Keratinocyte (primary cell): ENCODE results near the gene SPTBN5. TPM values are rescaled to one million over a fixed set of nuclear protein-coding genes. Genes with fewer than 3 reads are reported as not detected.
"Not testable (repeated sequence)": the region's sequence is repeated elsewhere in the genome, so short reads cannot be mapped to it uniquely, and the experiment has no call there.

ENCODE experiments used
- DNase-seq: peaks from one replicate; pipeline ENCODE4 v3.0.0-alpha.2; 2011; ENCODE audit warnings: low read depth, missing footprints, low spot score
- FAIRE-seq: peaks from 2 replicates; lab custom pipeline; 2011; peaks lifted over from hg19 to GRCh38; lab: Jason Lieb, UNC
- H2AFZ ChIP-seq: 2 replicates; pipeline ENCODE4 v1.6.0; 2012; ENCODE audit warnings: low read length, control low read depth, inconsistent platforms; ENCODE audit not compliant: control insufficient read depth
- H3K27ac ChIP-seq: 2 replicates; pipeline ENCODE4 v1.5.1; 2011; ENCODE audit warnings: low read length; ENCODE audit not compliant: control insufficient read depth, insufficient read depth
- H3K27me3 ChIP-seq: 3 replicates; pipeline ENCODE4 v1.6.0; 2011; ENCODE audit warnings: low read length; ENCODE audit not compliant: control insufficient read depth, insufficient read depth; ENCODE audit errors: extremely low read depth
- H3K36me3 ChIP-seq, 2 experiments: 2 replicates in 1 of 2; 3 replicates in 1 of 2; pipeline ENCODE4 v1.5.1; 2011; ENCODE audit warnings: low read length in 2 of 2, mild to moderate bottlenecking in 1 of 2; ENCODE audit not compliant: control insufficient read depth in 2 of 2, insufficient read depth in 2 of 2; ENCODE audit errors: extremely low read depth in 1 of 2
- H3K4me1 ChIP-seq: 3 replicates; pipeline ENCODE4 v1.5.1; 2011; ENCODE audit warnings: low read length; ENCODE audit not compliant: control insufficient read depth, insufficient read depth; ENCODE audit errors: extremely low read depth
- H3K4me2 ChIP-seq: 3 replicates; pipeline ENCODE4 v1.6.0; 2011; ENCODE audit warnings: low read depth, low read length; ENCODE audit not compliant: control insufficient read depth, insufficient read depth; ENCODE audit errors: extremely low read depth
- H3K4me3 ChIP-seq, 3 experiments: fragments of 200-600 bp in 1 of 3; sonication (generic) in 1 of 3; 2 replicates in 2 of 3; 3 replicates in 1 of 3; pipeline ENCODE4 v1.5.1; 2011 to 2016; ENCODE audit warnings: low read length in 3 of 3, mild to moderate bottlenecking in 3 of 3, control low read depth in 2 of 3, inconsistent platforms in 1 of 3, low read depth in 1 of 3, mixed read lengths in 1 of 3, mixed run types in 1 of 3, moderate library complexity in 1 of 3; ENCODE audit not compliant: control insufficient read depth in 2 of 3, insufficient read depth in 2 of 3; ENCODE audit errors: extremely low read depth in 1 of 3
- H3K79me2 ChIP-seq: 2 replicates; pipeline ENCODE4 v1.6.0; 2012; ENCODE audit warnings: low read length; ENCODE audit not compliant: control insufficient read depth, insufficient read depth
- H3K9ac ChIP-seq: 3 replicates; pipeline ENCODE4 v1.6.0; 2011; ENCODE audit warnings: low read length; ENCODE audit not compliant: control insufficient read depth, insufficient read depth; ENCODE audit errors: extremely low read depth
- H3K9me1 ChIP-seq: 3 replicates; pipeline ENCODE4 v1.6.0; 2011; ENCODE audit warnings: low read length; ENCODE audit not compliant: control insufficient read depth, insufficient read depth; ENCODE audit errors: extremely low read depth
- H3K9me3 ChIP-seq: 2 replicates; pipeline ENCODE4 v1.5.1; 2012; ENCODE audit warnings: low read depth, low read length; ENCODE audit not compliant: control insufficient read depth
- H4K20me1 ChIP-seq: 3 replicates; pipeline ENCODE4 v1.6.0; 2011; ENCODE audit warnings: low read length; ENCODE audit not compliant: control insufficient read depth, insufficient read depth; ENCODE audit errors: extremely low read depth
- EZH2 ChIP-seq: IDR thresholded peaks from one replicate; pipeline ENCODE4 v1.6.1; 2012; ENCODE audit warnings: inconsistent platforms, mild to moderate bottlenecking, low read length, moderate library complexity
- dilution Hi-C: fragments of 300-500 bp; cut with MboI; formaldehyde crosslinking; loops from one replicate; pipeline ENCODE4 v1.7.0; 2020; ENCODE audit warnings: low sequenced_read_pairs; ENCODE audit not compliant: extremely low pct_ligation_motif_present
- polyA plus RNA-seq, 5 experiments: library from polyadenylated mRNA; depleted of rRNA in 3 of 5; stranded (reverse) in 3 of 5; stranded (forward) in 1 of 5; unstranded in 1 of 5; fragments of >200 nt; gene quantifications; 1 replicate in 1 of 5; 2 replicates in 3 of 5; 3 replicates in 1 of 5; pipeline versions ENCODE4 v1.2.1 to v1.2.3, GENCODE V29; 2011 to 2012; ENCODE audit warnings: missing spikeins in 2 of 5, low read depth in 1 of 5, low replicate concordance in 1 of 5
- TF ChIP-seq, protein P1 (sequence below), 3 experiments: IDR thresholded peaks in 1 of 3; conservative IDR thresholded peaks in 1 of 3; optimal IDR thresholded peaks in 1 of 3; 2 replicates in 2 of 3; 3 replicates in 1 of 3; pipeline versions ENCODE3 to v1.5.1; 2011; ENCODE audit warnings: low read length in 3 of 3, mild to moderate bottlenecking in 3 of 3, moderate library complexity in 2 of 3, control low read depth in 1 of 3, inconsistent platforms in 1 of 3; ENCODE audit not compliant: insufficient read depth in 2 of 3; ENCODE audit errors: extremely low read depth in 1 of 3

Gene SPTBN5
- polyA plus RNA-seq, 1 donor (not counting 4 experiments of a cell fraction or from before 2014, with no cell fraction given) = 0.66 TPM

DNA sequence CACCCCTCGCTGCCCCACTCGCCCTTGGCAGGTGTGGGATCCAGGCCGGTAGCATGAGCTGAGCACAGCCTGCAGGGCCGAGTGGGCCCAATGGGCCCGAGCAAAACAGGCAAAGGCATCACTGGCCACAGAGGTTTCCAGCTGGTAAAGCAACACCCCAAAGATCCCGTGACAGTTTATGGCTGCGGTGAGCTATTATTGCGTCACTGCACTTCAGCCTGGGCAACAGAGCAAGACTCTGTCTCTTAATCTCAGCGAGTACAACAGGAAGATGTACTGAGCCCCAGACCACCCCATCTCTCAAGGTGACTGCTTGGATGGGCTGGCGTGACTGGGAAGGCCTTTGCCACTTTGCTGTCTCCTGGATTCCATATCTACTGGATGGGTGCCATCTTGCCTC, 61.6 kb downstream of the SPTBN5 start:
- Histone ChIP-seq H3K4me1 (peaks cover 58% of the 10 kb centered on the region), H3K36me3 (peaks cover 0 to 10% of the 10 kb centered on the region in 2 experiments), H3K4me3 (no peak overlapping the region), H2AFZ (no peak overlapping the region), H4K20me1 (no peaks in the 10 kb centered on the region), H3K79me2 (peaks cover 11% of the 10 kb centered on the region), H3K4me2 (peak overlapping the region; percentile 57), H3K27ac (peak overlapping the region; percentile 83), H3K9me3 (no peaks in the 10 kb centered on the region), H3K9me1 (no peaks in the 10 kb centered on the region), H3K9ac (peak overlapping the region; percentile 60), H3K27me3 (no peaks in the 10 kb centered on the region)
- dilution Hi-C loops = no loop called here
- FAIRE-seq (no peak), DNase-seq (no peak)
- no peak for TF ChIP-seq EZH2
- TF ChIP-seq, protein P1, sequence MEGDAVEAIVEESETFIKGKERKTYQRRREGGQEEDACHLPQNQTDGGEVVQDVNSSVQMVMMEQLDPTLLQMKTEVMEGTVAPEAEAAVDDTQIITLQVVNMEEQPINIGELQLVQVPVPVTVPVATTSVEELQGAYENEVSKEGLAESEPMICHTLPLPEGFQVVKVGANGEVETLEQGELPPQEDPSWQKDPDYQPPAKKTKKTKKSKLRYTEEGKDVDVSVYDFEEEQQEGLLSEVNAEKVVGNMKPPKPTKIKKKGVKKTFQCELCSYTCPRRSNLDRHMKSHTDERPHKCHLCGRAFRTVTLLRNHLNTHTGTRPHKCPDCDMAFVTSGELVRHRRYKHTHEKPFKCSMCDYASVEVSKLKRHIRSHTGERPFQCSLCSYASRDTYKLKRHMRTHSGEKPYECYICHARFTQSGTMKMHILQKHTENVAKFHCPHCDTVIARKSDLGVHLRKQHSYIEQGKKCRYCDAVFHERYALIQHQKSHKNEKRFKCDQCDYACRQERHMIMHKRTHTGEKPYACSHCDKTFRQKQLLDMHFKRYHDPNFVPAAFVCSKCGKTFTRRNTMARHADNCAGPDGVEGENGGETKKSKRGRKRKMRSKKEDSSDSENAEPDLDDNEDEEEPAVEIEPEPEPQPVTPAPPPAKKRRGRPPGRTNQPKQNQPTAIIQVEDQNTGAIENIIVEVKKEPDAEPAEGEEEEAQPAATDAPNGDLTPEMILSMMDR (optimal IDR thresholded peaks at IDR 0.05 in 1 of 3, IDR thresholded peaks at IDR 0.05 in 1 of 3, conservative IDR thresholded peaks at IDR 0.05 in 1 of 3; ENCODE audit: extremely low read depth in 1 of 3, insufficient read depth in 2 of 3, low read length in 3 of 3) = no peak

DNA sequence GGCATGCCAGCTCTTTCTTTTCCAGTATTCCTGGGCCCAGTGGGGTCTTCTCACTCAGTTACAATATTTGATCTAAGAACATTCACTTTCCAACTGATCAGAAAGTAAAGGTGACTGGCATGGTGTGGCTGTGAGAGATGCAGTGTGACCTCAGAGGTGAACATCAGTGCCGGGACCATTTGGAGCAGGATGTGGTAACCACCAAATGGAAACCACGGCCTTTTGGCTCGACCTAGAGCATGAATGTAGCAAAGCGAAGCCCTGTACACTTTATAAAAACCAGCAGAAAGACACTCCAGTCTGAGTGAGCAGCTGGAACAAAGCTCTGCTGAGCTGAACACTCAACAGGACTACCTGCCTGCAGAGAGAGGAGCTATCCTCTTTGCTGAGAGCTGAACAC, 62.6 kb downstream of the SPTBN5 start:
- DNase-seq, H3K4me3 ChIP-seq, H3K27me3 ChIP-seq, H3K9me3 ChIP-seq, H3K9ac ChIP-seq, H4K20me1 ChIP-seq, dilution Hi-C loops, H2AFZ ChIP-seq, H3K9me1 ChIP-seq, H3K4me2 ChIP-seq: not testable (repeated sequence)
- peak overlapping the region; percentile 1 for H3K27ac ChIP-seq
- H3K36me3 ChIP-seq = peaks cover 0 to 13% of the 10 kb centered on the region in 2 experiments
- FAIRE-seq = peak; percentile 72
- peaks cover 65% of the 10 kb centered on the region for H3K4me1 ChIP-seq
- H3K79me2 ChIP-seq = peaks cover 11% of the 10 kb centered on the region
